T-helper 1 cell (primary cell): ENCODE measurements around the gene CELF5.
A peak's percentile ranks its signal among the peaks of the same experiment; 100 is the strongest.

ENCODE experiments used
- DNase-seq, 5 donors: peaks; one replicate each; pipeline ENCODE4 v3.0.0-alpha.2; 2012 to 2020
- total RNA-seq, 4 donors: gene quantifications; one replicate each; lab custom pipeline; 2026; lab: John Stamatoyannopoulos, UW

The CELF5 gene
- 0 to 0.47 (median 0.31) reads per million in 4 donors for total RNA-seq

DNA sequence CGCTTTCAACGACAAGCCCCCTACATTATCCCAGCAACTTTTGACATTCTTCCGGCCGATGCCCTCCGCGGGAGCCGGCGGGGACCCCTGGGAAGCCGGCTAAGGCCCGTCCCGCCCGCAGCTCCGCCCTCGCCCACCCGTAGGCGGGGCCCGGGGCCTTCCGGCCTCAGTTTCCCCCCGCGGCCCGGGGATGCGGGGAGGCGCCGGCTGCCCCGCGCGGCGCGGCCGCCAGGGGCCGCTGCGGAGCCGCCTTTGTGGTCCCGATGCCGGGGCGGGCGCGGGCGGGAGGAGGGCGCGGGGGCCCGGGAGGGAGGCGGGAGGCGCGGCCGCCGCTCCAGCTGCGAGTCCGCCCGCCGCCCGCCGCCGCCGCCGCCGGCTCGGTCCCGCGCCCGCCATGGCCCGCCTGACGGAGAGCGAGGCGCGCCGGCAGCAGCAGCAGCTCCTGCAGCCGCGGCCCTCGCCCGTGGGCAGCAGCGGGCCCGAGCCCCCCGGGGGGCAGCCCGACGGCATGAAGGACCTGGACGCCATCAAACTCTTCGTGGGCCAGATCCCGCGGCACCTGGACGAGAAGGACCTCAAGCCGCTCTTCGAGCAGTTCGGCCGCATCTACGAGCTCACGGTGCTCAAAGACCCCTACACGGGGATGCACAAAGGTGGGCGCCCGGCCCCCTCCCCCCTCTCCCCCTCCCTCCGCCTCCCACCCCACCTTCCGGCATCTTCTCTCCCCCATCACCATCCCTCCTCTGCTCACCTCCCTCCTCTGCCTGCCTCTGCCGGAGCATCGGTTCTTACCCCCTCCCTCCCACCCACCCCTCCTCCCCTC is at the start of gene CELF5:
Gene CELF5, plus strand, starts transcription at position 316 of the 823 bp plus-strand sequence. Its CDS starts 79 bp downstream, at position 395.
- DNase-seq = peak in 4 of 5 donors; percentile 40 to 67 (median 49)

DNA sequence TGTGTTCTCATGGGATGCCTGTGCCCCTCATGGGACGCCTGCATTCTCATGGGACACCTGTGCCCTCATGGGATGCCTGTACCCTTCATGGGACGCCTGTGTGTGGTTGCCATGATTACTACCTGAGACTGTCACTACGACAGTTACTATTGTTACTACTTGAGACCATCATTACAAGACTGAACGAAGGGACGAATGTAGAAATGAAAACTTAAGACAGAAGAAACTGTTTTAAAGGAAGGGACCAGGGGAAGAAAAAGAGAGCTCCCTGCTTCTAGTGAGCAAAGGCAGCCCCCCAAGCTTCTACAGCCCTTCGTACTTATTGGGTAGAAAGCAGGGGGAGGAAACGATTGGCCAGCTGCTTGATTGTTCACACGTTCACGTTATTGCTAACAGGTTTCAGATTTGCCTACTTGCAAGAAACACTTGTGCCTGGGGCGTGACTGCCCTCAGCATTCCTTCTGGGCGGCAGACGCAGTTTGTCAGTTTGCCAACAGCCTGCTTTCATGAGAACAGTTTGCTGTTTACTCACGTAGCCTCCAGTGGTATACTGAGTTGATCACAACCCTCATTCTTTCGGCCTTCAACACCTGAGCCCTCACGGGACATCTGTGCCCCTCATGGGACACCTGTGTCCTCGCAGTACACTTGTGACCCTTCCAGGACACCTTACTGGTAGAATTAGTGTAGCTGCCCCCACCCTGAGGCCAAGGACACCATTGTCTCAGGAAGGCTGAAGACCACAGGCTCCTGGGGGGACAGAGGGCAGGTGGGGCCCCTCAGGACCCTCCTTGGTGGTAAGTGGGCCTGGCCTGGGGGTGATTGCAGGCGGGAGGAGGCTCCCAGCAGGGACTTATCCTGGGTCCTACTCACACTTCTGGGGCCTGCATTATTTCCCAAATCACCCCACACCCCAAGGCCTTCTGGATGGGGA is 48.4 kb upstream of the CELF5 start:
- DNase-seq = peak in 2 of 5 donors; percentile 8 to 67

DNA sequence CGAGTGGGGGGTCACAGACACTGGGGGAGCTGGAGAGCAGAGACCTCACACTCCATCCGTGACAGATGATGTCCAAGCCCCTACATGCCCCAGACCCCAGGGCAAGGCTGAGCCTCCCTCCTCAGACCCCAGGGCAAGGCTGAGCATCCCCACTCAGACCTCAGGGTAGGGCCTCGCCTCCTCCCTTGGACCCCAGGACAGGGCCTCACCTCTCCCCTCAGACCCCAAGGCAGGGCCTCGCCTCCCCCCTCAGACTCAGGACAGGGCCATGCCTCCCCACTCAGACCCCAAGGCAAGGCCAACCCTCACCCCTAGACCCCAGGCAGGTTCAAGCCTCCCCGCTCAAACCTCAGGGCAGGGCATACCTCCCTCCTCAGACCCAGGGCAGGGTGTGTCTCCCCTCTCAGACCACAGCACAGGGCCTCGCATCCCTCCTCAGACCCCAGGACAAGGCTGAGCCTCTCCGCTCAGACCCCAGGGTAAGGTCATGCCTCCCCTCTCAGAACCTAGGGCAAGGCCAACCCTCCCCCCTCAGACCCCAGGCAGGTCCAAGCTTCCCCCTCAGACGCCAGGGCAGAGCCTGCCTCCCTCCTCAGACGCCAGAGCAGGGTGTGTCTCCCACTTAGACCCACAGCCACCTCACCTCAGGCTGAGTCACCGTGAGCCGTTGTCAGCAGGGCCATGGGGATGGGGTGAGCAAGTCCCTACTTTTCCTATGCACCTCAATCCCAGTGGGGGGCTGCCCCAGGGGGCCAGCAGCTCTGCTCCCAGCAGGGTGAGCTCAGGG is 47.6 kb upstream of the CELF5 start:
- DNase-seq = peak; percentile 37 to 84 (median 53)

DNA sequence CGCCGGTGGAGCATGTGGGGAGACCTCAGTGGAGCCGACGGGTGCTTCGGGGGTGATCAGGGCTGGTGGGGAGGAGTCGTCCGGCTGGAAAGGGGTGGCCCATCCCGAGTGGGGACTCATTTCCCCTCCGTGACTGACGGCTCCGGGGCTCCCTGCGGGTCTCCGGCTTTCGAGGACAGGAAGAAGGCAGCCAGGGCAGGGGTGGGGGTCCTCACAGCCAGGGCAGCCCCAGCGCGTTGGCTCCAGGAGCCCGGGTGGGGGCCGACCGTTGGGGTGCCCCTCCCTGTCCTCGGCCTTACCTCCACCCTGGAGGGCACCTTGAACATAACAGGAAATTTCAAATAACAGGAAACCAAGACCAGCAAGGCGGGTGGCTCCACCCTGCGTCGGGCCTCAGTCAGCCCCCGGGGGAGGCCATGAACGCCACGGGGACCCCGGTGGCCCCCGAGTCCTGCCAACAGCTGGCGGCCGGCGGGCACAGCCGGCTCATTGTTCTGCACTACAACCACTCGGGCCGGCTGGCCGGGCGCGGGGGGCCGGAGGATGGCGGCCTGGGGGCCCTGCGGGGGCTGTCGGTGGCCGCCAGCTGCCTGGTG is 46.0 kb upstream of the CELF5 start, which contains the start of gene S1PR4:
Gene S1PR4, plus strand, starts transcription at position 393 of the 596 bp plus-strand sequence. Its CDS starts 24 bp downstream, at position 417.
- peak; percentile 44 to 88 (median 52) for DNase-seq

DNA sequence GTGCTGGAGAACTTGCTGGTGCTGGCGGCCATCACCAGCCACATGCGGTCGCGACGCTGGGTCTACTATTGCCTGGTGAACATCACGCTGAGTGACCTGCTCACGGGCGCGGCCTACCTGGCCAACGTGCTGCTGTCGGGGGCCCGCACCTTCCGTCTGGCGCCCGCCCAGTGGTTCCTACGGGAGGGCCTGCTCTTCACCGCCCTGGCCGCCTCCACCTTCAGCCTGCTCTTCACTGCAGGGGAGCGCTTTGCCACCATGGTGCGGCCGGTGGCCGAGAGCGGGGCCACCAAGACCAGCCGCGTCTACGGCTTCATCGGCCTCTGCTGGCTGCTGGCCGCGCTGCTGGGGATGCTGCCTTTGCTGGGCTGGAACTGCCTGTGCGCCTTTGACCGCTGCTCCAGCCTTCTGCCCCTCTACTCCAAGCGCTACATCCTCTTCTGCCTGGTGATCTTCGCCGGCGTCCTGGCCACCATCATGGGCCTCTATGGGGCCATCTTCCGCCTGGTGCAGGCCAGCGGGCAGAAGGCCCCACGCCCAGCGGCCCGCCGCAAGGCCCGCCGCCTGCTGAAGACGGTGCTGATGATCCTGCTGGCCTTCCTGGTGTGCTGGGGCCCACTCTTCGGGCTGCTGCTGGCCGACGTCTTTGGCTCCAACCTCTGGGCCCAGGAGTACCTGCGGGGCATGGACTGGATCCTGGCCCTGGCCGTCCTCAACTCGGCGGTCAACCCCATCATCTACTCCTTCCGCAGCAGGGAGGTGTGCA is 45.3 kb upstream of the CELF5 start:
- DNase-seq = peak in 2 of 5 donors; percentile 6 to 54

DNA sequence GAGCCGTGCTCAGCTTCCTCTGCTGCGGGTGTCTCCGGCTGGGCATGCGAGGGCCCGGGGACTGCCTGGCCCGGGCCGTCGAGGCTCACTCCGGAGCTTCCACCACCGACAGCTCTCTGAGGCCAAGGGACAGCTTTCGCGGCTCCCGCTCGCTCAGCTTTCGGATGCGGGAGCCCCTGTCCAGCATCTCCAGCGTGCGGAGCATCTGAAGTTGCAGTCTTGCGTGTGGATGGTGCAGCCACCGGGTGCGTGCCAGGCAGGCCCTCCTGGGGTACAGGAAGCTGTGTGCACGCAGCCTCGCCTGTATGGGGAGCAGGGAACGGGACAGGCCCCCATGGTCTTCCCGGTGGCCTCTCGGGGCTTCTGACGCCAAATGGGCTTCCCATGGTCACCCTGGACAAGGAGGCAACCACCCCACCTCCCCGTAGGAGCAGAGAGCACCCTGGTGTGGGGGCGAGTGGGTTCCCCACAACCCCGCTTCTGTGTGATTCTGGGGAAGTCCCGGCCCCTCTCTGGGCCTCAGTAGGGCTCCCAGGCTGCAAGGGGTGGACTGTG is 44.6 kb upstream of the CELF5 start:
- peak in 2 of 5 donors; percentile 5 to 59 for DNase-seq

DNA sequence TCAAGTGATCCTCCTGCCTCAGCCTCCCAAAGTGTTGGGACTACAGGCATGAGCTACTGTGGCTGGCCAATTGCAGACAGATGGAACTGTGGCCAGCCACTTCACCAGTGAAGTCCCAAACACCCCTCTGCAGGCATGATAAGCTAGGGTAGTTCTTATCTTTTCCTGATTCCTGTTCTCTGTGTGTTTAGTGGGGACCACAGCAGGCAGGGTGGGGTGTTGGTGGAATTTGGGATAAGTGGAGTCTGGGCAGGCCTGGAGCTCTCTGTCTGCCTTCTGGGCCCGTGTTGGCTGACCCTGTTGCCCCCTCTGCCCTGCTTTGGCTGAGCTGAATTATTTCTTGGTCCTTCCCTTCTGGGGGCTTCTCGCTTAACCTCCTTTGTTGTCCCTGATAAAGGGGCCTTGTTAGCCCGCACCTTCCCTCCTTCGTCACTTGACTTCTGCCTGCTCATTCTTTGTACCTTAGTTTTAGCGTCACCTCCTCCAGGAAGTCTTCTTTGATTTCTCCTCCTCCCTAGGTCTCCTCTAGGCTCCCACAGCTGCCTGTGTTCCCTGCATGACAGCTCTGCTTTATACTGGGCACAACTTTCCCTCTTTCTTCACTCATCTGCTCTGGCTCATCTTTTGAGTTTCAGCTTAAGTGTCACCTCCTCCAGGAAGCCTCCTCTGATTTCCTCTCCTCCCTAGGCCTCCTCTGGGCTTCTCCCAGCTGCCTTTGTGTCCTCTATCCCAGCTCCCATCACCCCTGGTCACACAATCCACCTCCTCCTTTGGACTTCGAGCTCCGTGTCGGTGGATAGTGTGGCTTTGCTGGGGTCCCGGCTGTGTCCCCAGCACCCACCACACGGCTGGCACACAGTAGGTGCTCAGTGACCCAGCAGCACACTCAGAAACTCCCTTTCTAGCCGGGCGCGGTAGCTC is 40.5 kb upstream of the CELF5 start:
- no peak for DNase-seq

DNA sequence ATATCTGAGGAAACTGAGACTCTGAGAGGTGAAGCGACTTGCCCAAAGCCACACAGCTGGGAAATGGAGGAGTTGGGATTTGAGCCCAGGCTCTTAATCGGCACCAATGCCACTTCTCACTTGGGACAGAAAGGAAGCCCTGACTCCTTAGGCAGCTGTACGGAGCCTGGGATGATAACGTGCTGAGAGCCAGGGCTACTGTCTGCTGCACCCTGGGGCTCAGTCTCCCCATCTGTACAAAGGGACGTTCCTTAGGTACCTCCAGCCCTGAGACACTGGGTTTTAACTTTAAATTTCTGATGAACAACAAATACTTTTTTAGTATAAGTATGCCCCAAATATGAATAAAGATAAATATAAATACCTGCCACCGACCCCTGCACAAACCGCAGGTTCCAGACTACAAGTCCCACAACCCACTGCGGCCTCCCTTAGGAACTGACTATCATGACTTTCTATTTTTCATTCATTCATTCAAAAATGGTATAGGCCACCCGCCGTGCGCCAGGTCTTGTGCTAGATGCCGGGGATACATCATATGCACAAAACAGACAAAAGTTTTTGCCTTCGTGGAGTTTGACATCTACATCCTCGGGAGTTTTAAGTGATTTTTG is 39.5 kb upstream of the CELF5 start:
- DNase-seq = peak in 4 of 5 donors; percentile 39 to 73 (median 60)

DNA sequence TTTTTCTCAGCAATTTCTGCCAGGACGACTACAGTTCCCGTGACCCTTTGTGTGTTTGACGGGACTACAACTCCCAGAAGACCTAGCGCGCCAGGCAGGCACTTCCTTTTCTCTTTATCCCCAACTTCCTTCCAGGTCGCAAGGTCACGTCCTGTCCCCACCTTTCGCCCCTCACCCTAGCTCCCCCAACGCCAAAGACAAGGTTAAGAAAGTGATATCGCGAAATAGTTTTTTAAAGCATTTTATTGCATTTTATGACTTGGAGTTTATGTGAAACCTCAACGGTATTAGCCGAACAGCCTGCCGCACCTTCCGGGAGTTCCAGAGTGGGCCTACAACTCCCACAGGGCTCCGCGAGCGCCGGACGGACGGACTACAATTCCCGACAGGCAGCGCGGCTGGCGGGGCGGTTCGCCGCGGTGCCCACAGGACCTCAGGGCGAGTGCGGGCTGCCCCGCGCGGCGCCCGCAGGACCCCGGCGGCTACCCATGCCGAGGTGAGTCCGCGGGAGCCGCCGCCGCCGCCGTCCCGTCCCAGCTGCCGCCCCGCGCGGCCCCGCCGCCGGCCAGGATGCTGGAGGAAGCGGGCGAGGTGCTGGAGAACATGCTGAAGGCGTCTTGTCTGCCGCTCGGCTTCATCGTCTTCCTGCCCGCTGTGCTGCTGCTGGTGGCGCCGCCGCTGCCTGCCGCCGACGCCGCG is 38.9 kb upstream of the CELF5 start, which contains the start of gene NCLN:
Gene NCLN, plus strand, starts transcription at position 470 of the 699 bp plus-strand sequence. Its CDS starts 101 bp downstream, at position 571.
- DNase-seq = peak; percentile 81 to 94 (median 90)

DNA sequence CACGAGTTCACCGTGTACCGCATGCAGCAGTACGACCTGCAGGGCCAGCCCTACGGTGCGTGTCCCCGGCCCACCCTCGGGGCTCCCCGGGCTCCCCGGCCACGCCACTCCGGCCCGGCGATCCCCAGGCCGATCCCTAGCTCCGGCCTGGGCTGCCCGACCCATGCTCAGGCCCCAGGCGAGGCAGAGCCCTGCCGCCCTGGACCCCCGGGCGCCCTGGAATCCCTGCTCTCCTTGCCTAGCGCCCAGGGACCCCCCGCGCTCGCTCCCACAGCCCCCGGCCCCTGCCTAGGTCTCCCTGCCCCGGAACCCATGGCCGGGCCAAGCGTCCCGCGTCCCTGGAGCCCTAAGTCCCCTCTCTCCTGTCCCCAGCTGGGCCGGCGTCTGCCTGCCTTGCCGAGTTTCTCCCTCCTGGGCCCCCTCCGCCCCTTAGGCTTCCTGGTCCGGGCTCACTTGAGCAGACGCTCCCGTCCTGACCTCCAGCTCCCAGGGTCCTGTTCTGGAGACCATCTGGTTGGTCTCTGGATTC is 38.2 kb upstream of the CELF5 start:
- DNase-seq = peak in 1 of 5 donors; percentile 28

DNA sequence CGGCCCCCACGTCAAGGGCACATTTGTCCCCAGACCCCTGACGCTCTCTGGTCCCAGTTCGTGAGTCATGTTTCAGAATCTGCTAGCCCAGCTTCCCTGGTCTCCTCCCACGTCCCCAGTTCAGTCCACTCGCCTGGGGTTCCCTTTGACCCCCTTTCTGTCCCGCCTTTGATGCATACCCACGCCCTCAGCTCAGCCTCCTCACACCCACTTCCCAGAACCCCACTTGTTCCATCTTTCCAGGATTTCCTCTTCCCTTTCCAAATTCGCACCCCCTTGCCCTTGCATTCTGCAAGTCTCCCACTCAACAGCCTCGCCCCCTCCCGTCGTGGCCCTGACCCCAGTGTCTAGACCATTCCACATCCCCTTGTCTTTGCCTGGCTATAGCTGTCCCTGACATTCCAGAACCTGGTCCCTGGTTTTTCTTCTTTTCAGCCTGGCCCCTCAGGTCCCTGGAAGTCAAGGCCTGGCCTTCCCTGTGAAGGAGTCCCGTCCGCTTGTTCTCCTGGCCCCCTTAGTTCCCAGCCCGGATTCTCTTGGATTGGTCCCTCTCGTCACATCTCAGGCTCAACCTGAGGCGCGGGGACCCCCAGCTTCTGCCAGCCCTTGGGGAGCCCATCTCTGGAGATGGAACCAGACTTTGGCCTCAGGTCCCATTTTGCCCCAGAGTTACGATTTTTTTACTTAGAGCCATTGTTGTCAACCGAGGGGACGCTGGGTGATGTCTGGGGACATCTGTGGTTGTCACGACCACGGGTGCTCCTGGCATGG is 37.4 kb upstream of the CELF5 start:
- DNase-seq = no peak

DNA sequence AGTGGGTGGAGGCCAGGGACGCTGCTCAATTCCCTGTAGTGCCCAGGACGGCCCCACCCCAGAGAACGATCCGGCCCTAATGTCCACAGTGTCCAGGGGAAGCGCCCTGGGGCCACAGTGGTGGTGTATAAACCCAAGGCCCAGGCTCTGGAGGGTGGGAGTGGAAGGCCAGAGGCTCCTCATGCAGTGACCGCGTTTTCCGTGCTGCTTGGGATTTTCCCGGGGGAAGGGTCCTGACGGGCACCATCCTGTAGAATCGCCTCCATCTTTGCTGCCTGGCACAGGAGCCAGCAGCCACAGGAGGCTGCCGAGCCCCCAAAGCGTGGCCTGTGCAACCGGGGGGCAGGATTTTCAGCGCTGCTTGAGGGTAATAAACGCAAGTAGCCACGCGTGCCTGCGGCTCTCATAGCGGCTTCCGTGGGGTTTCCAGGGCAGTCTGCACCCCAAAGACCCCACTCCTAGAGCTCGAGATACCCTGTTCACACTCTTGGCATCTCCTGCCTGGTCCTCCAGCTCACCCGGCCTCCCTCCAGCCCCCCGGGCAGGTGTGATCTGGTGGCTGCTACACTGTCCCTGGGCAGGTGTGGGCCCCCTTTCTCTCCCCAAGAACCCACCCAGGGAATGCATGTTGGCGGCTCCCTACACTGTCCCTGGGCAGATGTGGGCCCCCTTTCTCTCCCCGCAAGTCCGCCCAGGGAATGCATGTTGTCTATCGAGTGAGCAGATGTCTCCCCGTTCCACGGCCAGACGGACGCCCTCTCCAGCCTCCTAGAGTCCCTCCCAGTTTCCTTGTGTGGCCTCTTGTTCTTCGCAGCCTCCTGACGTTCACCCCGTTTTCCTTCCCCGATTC is 36.6 kb upstream of the CELF5 start:
- no peak for DNase-seq

DNA sequence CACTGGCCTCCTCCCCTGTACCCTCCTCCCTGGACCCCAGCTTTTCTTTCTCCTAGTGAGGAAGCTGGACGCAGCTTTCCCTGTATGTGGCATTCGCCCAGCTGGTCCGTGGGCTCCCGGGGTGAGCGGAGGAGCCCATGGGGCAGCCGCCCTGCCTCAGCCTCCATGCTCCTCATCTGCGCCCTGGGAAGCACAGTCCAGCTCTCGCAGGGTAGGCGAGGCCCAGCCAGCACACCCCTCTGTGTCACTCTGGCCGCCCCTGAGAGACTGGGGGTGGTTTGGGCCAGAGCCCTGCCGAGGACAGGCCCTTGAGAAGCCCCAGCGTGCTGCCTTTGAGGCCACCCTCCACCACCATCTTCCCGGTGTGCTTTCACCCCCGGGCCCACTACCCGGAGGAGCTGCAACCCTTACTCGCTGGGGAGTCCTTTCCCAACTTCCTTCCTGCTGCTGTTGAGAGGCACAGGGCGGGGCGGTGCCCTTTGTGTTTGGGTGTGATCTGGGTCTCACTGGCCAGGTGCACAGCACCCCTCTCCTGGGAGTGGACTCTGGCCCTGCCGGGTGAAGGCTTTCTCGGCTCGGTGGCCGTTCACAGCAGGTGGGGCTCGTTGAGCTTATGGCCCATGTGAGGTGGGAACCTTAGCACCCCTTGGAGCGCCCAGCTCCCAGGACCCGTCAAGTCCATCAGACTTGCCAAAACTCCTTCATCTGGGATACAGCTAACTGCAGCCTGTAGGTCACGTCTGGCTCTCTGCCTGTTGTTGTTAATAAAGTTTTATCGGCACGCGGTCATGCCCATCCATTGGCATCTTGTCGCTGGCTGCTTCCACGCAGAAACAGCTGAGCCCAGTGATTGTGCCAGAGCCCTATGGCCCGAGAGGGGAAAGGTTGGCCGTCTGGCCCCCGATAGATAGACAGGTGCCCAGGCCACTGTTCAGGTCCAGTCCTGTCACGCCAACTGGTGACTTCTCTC is 35.5 kb upstream of the CELF5 start:
- no peak for DNase-seq

DNA sequence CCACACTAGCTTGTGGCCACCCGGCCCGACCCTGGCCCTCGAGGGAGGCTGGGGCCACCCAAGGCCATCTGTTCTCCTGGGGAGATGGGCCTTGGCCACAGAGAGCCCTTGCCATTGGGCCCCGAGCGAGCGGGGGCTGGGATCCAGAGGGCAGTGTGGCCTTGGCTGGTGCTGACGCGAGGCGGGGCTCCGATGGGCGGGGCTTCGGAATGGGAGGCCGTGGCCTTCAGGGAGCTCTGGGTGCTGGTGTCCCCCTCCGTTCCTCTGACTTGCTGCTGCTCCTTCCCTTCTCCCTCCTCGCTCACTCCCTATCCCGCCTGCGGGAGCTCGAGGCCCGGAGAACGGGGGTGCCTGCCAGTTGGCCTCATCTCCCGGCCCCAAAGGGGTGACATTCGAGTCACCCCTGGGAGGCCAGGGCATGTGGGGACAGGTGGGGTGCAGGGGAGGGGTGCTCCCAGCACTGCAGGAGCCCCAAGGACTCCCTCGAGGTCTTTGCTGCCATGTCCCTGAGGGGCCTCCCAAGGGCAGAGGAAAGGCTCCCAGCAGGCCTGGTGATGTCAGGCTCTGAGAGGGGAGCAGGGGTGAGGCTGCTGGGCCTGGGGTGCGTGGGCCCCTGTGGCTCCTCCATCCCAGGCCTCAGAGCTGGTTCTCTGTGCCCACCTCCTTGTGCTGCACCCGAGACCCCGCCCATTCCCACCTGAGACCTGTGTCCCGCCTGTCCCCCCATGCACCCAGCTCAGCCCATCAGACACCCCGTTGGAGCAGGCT is 34.6 kb upstream of the CELF5 start:
- DNase-seq = no peak
